Mucosa of gallbladder (tissue), 1 donor: ENCODE data around the gene ALDH4A1. TPM values are rescaled to one million over a fixed set of nuclear protein-coding genes. Genes with fewer than 3 reads are reported as not detected.
"Not testable (repeated sequence)": the region's sequence is repeated elsewhere in the genome, so short reads cannot be mapped to it uniquely, and the experiment has no call there.

Source experiments
- DNase-seq: peaks from one replicate; pipeline ENCODE4 v3.0.0-alpha.2; 2020; ENCODE audit warnings: low spot score
- total RNA-seq: library from RNA; stranded (reverse); gene quantifications from one replicate; pipeline ENCODE4 v1.2.1, GENCODE V29; 2021
- donor health status: DM: no; HTN: no; CAD: no.

The ALDH4A1 gene
- total RNA-seq, 1 donor from 2014 or later: 26.4 TPM

- no peak for DNase-seq
Measured at GRCh38 chr1:18901147-18901951, 1.0 kb downstream of the ALDH4A1 start.

- DNase-seq: no peak
Measured at GRCh38 chr1:18900303-18900841, 2.0 kb downstream of the ALDH4A1 start.

GRCh38 chr1:18899363-18900049 is 2.8 kb downstream of the ALDH4A1 start:
- DNase-seq: no peak

- no peak for DNase-seq
Measured at GRCh38 chr1:18898567-18898966, 3.8 kb downstream of the ALDH4A1 start.

- no peak for DNase-seq
Measured at GRCh38 chr1:18895317-18895716, 7.0 kb downstream of the ALDH4A1 start.

- no peak for DNase-seq
Measured at GRCh38 chr1:18893120-18893519, 9.2 kb downstream of the ALDH4A1 start.

- not testable (repeated sequence) for DNase-seq
Measured at GRCh38 chr1:18891858-18892257, 10.5 kb downstream of the ALDH4A1 start.

- no peak for DNase-seq
Measured at GRCh38 chr1:18891426-18891780, 11.0 kb downstream of the ALDH4A1 start.

- peak; percentile 40 for DNase-seq
Measured at GRCh38 chr1:18890706-18891425, 11.5 kb downstream of the ALDH4A1 start.

GRCh38 chr1:18886003-18886335 is 16.4 kb downstream of the ALDH4A1 start:
- no peak for DNase-seq

GRCh38 chr1:18885311-18886002 is 16.9 kb downstream of the ALDH4A1 start:
- no peak for DNase-seq

GRCh38 chr1:18884727-18885126 is 17.6 kb downstream of the ALDH4A1 start:
- DNase-seq: no peak

- no peak for DNase-seq
Measured at GRCh38 chr1:18884419-18884717, 18.0 kb downstream of the ALDH4A1 start.

- DNase-seq: peak; percentile 63
Measured at GRCh38 chr1:18883636-18884418, 18.5 kb downstream of the ALDH4A1 start.

GRCh38 chr1:18883079-18883478 is 19.3 kb downstream of the ALDH4A1 start:
- no peak for DNase-seq

- no peak for DNase-seq
Measured at GRCh38 chr1:18882486-18882885, 19.9 kb downstream of the ALDH4A1 start.

GRCh38 chr1:18881642-18882431 is 20.5 kb downstream of the ALDH4A1 start:
- DNase-seq: no peak

GRCh38 chr1:18881164-18881563 is 21.2 kb downstream of the ALDH4A1 start:
- no peak for DNase-seq

GRCh38 chr1:18880585-18880984 is 21.8 kb downstream of the ALDH4A1 start:
- DNase-seq: no peak

GRCh38 chr1:18879791-18880309 is 22.5 kb downstream of the ALDH4A1 start:
- no peak for DNase-seq
